KMS-11 (cell line): Measurements from ENCODE around the gene TMEM127.
"Not testable (repeated sequence)": the region's sequence is repeated elsewhere in the genome, so short reads cannot be mapped to it uniquely, and the experiment has no call there.

Experiments used
- H2AFZ ChIP-seq: fragments of 200-600 bp; sonication (generic); 2 replicates; pipeline ENCODE4 v1.6.1; 2016; ENCODE audit warnings: antibody characterized with exemption, mixed run types, low read depth
- H3K27ac ChIP-seq: fragments of 200-600 bp; sonication (generic); 2 replicates; pipeline ENCODE4 v1.6.1; 2016; ENCODE audit warnings: mild to moderate bottlenecking, mixed run types
- H3K27me3 ChIP-seq: fragments of 200-600 bp; sonication (generic); 2 replicates; pipeline ENCODE4 v1.6.1; 2017; ENCODE audit warnings: mild to moderate bottlenecking, low read depth, mixed run types, moderate library complexity; ENCODE audit not compliant: insufficient read depth
- H3K36me3 ChIP-seq: fragments of 200-600 bp; sonication (generic); 2 replicates; pipeline ENCODE4 v1.6.1; 2017; ENCODE audit warnings: mild to moderate bottlenecking, mixed run types; ENCODE audit not compliant: insufficient read depth
- H3K4me1 ChIP-seq: fragments of 200-600 bp; sonication (generic); 2 replicates; pipeline ENCODE4 v1.6.1; 2016; ENCODE audit warnings: mild to moderate bottlenecking, low read depth, mixed run types; ENCODE audit not compliant: poor library complexity, severe bottlenecking
- H3K4me2 ChIP-seq: fragments of 200-600 bp; sonication (generic); 2 replicates; pipeline ENCODE4 v1.7.0; 2016; ENCODE audit warnings: mild to moderate bottlenecking, mixed run types
- H3K4me3 ChIP-seq: fragments of 200-600 bp; sonication (generic); IDR thresholded peaks from 2 replicates; pipeline ENCODE4 v1.6.1; 2017; ENCODE audit warnings: low read depth, low read length, mixed read lengths; ENCODE audit not compliant: insufficient read depth
- H3K79me2 ChIP-seq: fragments of 200-600 bp; sonication (generic); 2 replicates; pipeline ENCODE4 v1.6.1; 2016; ENCODE audit warnings: low read depth, mixed run types; ENCODE audit not compliant: insufficient read depth
- H3K9ac ChIP-seq: fragments of 200-600 bp; sonication (generic); 2 replicates; pipeline ENCODE4 v1.6.1; 2016; ENCODE audit warnings: mild to moderate bottlenecking, mixed run types
- H4K20me1 ChIP-seq: fragments of 200-600 bp; sonication (generic); 2 replicates; pipeline ENCODE4 v1.6.1; 2016; ENCODE audit warnings: mild to moderate bottlenecking, mixed run types; ENCODE audit not compliant: insufficient read depth
- TF ChIP-seq, protein P1 (sequence below): fragments of 200-600 bp; sonication (generic); conservative IDR thresholded peaks from 2 replicates; pipeline ENCODE4 v1.6.1; 2017; ENCODE audit warnings: low read depth, mild to moderate bottlenecking, antibody characterized with exemption, low read length, moderate library complexity, mixed read lengths

TMEM127 gene

DNA sequence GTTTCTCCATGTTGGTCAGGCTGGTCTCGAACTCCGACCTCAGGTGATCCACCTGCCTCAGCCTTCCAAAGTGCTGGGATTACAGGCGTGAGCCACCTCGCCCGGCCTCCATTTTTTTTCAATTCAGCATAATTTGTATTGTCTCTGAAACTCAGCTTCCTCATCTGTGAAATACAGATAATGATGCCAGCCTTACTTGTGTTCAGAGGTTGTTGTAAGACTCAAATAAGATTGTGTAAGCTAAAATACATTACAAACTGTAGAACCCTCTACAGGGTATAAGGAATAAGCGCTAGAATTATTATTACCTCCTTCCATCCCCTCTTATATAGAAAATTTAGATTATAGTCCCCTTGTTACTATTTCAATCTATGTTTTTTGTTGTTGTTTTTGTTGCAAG, 32.4 kb downstream of the TMEM127 start:
- no peak overlapping the region for H3K4me3 ChIP-seq

DNA sequence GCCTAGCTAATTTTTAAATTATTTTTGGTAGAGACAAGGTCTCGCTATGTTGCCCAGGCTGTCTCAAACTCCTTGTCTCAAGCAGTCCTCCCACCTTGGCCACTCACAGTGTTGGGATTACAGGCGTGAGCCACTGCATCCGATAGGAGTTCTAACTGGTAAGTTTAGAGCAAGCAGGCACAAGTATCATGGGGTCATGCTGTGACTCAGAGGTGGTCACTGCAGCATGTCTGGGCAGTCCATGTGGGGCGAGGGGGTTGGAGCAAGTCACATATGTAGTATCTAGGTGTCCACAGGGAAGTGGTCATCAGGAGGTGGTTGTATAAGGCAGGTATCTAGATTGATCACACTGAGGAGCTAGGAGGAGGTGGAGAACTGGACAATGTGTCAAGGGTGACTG, 34.5 kb downstream of the TMEM127 start:
- H3K4me1 ChIP-seq: no peaks in the 10 kb centered on the region
- TF ChIP-seq, protein P1, sequence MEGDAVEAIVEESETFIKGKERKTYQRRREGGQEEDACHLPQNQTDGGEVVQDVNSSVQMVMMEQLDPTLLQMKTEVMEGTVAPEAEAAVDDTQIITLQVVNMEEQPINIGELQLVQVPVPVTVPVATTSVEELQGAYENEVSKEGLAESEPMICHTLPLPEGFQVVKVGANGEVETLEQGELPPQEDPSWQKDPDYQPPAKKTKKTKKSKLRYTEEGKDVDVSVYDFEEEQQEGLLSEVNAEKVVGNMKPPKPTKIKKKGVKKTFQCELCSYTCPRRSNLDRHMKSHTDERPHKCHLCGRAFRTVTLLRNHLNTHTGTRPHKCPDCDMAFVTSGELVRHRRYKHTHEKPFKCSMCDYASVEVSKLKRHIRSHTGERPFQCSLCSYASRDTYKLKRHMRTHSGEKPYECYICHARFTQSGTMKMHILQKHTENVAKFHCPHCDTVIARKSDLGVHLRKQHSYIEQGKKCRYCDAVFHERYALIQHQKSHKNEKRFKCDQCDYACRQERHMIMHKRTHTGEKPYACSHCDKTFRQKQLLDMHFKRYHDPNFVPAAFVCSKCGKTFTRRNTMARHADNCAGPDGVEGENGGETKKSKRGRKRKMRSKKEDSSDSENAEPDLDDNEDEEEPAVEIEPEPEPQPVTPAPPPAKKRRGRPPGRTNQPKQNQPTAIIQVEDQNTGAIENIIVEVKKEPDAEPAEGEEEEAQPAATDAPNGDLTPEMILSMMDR: no peak

More for the DNA sequence above, 32.4 kb downstream of the TMEM127 start:
- H3K79me2 ChIP-seq: no peaks in the 10 kb centered on the region
- no peaks in the 10 kb centered on the region for H3K27me3 ChIP-seq
- no peak overlapping the region for H3K4me2 ChIP-seq
- H3K9ac ChIP-seq: no peak overlapping the region
- no peaks in the 10 kb centered on the region for H4K20me1 ChIP-seq
- H3K27ac ChIP-seq: no peak overlapping the region
- no peaks in the 10 kb centered on the region for H3K36me3 ChIP-seq
- no peaks in the 10 kb centered on the region for H3K4me1 ChIP-seq
- no peak overlapping the region for H2AFZ ChIP-seq
- TF ChIP-seq, protein P1: no peak

DNA sequence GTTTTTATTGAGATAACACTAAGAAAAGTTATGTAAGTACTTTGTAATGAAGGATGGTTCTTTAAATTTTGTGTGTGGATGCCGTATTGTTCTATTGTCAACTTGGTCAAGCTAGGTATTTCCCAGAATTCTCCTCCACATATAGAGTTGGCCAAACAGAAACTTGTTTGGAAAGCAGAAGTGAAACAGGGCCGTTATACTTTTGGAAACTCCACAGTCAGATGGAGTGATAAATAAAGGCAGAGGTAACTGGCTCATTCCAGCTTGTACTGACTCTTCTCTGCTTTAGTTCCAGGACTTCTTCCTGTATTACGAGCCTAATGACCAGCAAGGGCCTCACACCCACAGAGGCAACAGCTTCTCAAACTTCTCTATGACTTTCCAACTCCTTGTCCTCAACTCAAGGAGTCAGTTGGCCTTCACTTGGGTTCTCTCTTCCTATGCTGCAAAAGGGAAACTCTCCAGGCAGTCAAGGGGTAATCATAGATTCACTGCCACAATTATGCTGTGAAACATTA, 40.7 kb downstream of the TMEM127 start:
- TF ChIP-seq, protein P1: no peak
- peak overlapping the region; percentile 11; the same call in 1 of the 2 replicates for H3K27ac ChIP-seq
- no peak overlapping the region for H3K4me3 ChIP-seq
- peak overlapping the region; percentile 40; the same call in 1 of the 2 replicates for H3K4me2 ChIP-seq
- no peaks in the 10 kb centered on the region for H3K79me2 ChIP-seq
- peaks cover 19% of the 10 kb centered on the region for H3K4me1 ChIP-seq
- H3K36me3 ChIP-seq: no peaks in the 10 kb centered on the region
- H4K20me1 ChIP-seq: no peaks in the 10 kb centered on the region
- no peaks in the 10 kb centered on the region for H3K27me3 ChIP-seq
- H2AFZ ChIP-seq: peak overlapping the region; percentile 13; the same call in 1 of the 2 replicates
- no peak overlapping the region for H3K9ac ChIP-seq

More for the DNA sequence above, 34.5 kb downstream of the TMEM127 start:
- H3K36me3 ChIP-seq: no peaks in the 10 kb centered on the region
- no peak overlapping the region for H3K27ac ChIP-seq
- no peaks in the 10 kb centered on the region for H3K79me2 ChIP-seq
- no peak overlapping the region for H3K4me2 ChIP-seq
- no peak overlapping the region for H3K9ac ChIP-seq
- no peak overlapping the region for H2AFZ ChIP-seq
- no peaks in the 10 kb centered on the region for H3K27me3 ChIP-seq
- no peaks in the 10 kb centered on the region for H4K20me1 ChIP-seq
- H3K4me3 ChIP-seq: no peak overlapping the region

DNA sequence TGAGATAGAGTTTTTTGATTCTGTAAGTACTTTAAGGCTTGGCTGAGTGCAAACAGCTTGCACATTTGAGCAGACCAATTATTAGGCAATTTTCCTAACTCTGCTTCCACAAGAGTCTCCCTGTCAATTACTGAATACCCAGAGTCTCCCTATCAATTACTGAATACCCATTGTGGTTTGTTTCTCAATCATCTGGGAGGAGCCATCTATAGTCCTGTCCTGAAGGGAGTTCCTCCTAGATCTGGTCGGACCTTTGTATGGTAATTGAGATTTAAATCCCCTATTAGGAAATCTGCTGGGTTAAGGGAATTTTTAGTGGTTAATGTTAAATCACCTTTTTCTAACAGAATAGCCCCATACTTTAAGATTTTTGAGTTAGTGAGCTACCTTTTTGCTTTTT, 44.7 kb downstream of the TMEM127 start:
- not testable (repeated sequence) for H3K27ac ChIP-seq, H3K4me2 ChIP-seq, H3K79me2 ChIP-seq

DNA sequence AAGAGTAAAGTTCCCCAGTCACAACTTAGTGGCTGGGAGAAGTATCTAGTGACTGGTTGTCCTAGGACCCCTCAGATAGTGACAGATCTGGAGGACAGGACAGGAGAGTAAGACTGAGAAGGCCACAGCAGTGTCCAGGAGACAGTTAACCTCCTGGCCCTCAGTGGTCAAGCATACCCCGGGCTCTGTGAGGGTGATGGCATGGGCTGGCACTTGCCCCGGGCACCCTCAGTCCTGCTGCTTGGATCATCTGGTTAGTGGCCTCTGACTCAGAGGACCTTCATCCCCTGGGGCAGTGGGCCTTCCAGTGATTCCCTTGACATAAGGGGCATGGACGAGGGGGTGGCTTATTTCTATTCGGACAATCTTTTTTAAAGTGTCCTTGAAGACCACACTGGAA, 45.8 kb downstream of the TMEM127 start:
- H4K20me1 ChIP-seq, H3K36me3 ChIP-seq, H3K9ac ChIP-seq, H3K4me1 ChIP-seq, H3K27ac ChIP-seq, H3K4me3 ChIP-seq, H2AFZ ChIP-seq, H3K79me2 ChIP-seq, H3K4me2 ChIP-seq, H3K27me3 ChIP-seq: not testable (repeated sequence)

More for the DNA sequence above, 44.7 kb downstream of the TMEM127 start:
- not testable (repeated sequence) for H3K4me3 ChIP-seq, H4K20me1 ChIP-seq, H3K27me3 ChIP-seq, H3K36me3 ChIP-seq, H3K9ac ChIP-seq, H2AFZ ChIP-seq
- peaks cover 19% of the 10 kb centered on the region for H3K4me1 ChIP-seq
